ENCODE data around the gene CCDC134.

DNA sequence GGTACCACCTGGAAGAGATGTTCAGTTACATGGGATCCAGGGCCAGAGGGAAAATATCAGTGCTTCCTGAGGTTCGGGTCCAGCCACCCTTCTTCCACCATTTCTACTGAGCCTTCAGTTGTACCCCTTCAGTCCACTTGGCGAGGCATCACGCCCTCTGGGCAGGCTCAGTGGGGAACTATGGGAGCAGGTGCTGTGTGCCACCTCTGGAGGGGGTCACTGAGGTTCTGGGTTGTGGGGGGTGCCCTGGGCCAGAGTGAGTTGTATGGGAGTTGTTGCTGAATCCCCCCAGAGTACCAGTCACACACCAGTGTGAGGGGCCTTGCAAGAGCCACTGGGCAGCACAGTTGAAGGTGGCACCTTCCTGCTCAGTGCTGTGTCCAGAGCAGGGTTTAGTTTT is 29.7 kb downstream of the CCDC134 start:
- TF ChIP-seq, protein P1, sequence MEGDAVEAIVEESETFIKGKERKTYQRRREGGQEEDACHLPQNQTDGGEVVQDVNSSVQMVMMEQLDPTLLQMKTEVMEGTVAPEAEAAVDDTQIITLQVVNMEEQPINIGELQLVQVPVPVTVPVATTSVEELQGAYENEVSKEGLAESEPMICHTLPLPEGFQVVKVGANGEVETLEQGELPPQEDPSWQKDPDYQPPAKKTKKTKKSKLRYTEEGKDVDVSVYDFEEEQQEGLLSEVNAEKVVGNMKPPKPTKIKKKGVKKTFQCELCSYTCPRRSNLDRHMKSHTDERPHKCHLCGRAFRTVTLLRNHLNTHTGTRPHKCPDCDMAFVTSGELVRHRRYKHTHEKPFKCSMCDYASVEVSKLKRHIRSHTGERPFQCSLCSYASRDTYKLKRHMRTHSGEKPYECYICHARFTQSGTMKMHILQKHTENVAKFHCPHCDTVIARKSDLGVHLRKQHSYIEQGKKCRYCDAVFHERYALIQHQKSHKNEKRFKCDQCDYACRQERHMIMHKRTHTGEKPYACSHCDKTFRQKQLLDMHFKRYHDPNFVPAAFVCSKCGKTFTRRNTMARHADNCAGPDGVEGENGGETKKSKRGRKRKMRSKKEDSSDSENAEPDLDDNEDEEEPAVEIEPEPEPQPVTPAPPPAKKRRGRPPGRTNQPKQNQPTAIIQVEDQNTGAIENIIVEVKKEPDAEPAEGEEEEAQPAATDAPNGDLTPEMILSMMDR (IDR thresholded peaks at IDR 0.05; ENCODE audit: control extremely low read depth in 1 of 3, insufficient read depth in 1 of 3, low read depth in 1 of 3, low read length in 3 of 3) = peak; percentile 50 to 58 (median 55)
- TF ChIP-seq POLR2AphosphoS5 (IDR thresholded peaks at IDR 0.05; ENCODE audit: low read depth, low read length) (no peak), POLR2A (IDR thresholded peaks at IDR 0.05; ENCODE audit: control extremely low read depth in 1 of 2, low read depth in 2 of 2, low read length in 2 of 2) (no peak), EGR1 (IDR thresholded peaks at IDR 0.05; ENCODE audit: borderline replicate concordance, low read depth, low read length) (no peak), HDAC6 (IDR thresholded peaks at IDR 0.05; ENCODE audit: low read depth, low read length) (no peak), CREB1 (IDR thresholded peaks at IDR 0.05) (no peak), CBX8 (IDR thresholded peaks at IDR 0.05; ENCODE audit: borderline replicate concordance, low read depth, low read length) (no peak), CEBPB (IDR thresholded peaks at IDR 0.05; ENCODE audit: low read depth, low read length) (no peak), EZH2 (IDR thresholded peaks at IDR 0.05; ENCODE audit: low read depth, low read length, severe bottlenecking) (no peak)
- TF ChIP-seq, protein P2, sequence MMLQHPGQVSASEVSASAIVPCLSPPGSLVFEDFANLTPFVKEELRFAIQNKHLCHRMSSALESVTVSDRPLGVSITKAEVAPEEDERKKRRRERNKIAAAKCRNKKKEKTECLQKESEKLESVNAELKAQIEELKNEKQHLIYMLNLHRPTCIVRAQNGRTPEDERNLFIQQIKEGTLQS (IDR thresholded peaks at IDR 0.05; ENCODE audit: insufficient read depth, low read depth, low read length) = no peak
- TF ChIP-seq, protein P3, sequence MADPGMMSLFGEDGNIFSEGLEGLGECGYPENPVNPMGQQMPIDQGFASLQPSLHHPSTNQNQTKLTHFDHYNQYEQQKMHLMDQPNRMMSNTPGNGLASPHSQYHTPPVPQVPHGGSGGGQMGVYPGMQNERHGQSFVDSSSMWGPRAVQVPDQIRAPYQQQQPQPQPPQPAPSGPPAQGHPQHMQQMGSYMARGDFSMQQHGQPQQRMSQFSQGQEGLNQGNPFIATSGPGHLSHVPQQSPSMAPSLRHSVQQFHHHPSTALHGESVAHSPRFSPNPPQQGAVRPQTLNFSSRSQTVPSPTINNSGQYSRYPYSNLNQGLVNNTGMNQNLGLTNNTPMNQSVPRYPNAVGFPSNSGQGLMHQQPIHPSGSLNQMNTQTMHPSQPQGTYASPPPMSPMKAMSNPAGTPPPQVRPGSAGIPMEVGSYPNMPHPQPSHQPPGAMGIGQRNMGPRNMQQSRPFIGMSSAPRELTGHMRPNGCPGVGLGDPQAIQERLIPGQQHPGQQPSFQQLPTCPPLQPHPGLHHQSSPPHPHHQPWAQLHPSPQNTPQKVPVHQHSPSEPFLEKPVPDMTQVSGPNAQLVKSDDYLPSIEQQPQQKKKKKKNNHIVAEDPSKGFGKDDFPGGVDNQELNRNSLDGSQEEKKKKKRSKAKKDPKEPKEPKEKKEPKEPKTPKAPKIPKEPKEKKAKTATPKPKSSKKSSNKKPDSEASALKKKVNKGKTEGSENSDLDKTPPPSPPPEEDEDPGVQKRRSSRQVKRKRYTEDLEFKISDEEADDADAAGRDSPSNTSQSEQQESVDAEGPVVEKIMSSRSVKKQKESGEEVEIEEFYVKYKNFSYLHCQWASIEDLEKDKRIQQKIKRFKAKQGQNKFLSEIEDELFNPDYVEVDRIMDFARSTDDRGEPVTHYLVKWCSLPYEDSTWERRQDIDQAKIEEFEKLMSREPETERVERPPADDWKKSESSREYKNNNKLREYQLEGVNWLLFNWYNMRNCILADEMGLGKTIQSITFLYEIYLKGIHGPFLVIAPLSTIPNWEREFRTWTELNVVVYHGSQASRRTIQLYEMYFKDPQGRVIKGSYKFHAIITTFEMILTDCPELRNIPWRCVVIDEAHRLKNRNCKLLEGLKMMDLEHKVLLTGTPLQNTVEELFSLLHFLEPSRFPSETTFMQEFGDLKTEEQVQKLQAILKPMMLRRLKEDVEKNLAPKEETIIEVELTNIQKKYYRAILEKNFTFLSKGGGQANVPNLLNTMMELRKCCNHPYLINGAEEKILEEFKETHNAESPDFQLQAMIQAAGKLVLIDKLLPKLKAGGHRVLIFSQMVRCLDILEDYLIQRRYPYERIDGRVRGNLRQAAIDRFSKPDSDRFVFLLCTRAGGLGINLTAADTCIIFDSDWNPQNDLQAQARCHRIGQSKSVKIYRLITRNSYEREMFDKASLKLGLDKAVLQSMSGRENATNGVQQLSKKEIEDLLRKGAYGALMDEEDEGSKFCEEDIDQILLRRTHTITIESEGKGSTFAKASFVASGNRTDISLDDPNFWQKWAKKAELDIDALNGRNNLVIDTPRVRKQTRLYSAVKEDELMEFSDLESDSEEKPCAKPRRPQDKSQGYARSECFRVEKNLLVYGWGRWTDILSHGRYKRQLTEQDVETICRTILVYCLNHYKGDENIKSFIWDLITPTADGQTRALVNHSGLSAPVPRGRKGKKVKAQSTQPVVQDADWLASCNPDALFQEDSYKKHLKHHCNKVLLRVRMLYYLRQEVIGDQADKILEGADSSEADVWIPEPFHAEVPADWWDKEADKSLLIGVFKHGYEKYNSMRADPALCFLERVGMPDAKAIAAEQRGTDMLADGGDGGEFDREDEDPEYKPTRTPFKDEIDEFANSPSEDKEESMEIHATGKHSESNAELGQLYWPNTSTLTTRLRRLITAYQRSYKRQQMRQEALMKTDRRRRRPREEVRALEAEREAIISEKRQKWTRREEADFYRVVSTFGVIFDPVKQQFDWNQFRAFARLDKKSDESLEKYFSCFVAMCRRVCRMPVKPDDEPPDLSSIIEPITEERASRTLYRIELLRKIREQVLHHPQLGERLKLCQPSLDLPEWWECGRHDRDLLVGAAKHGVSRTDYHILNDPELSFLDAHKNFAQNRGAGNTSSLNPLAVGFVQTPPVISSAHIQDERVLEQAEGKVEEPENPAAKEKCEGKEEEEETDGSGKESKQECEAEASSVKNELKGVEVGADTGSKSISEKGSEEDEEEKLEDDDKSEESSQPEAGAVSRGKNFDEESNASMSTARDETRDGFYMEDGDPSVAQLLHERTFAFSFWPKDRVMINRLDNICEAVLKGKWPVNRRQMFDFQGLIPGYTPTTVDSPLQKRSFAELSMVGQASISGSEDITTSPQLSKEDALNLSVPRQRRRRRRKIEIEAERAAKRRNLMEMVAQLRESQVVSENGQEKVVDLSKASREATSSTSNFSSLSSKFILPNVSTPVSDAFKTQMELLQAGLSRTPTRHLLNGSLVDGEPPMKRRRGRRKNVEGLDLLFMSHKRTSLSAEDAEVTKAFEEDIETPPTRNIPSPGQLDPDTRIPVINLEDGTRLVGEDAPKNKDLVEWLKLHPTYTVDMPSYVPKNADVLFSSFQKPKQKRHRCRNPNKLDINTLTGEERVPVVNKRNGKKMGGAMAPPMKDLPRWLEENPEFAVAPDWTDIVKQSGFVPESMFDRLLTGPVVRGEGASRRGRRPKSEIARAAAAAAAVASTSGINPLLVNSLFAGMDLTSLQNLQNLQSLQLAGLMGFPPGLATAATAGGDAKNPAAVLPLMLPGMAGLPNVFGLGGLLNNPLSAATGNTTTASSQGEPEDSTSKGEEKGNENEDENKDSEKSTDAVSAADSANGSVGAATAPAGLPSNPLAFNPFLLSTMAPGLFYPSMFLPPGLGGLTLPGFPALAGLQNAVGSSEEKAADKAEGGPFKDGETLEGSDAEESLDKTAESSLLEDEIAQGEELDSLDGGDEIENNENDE (IDR thresholded peaks at IDR 0.05; ENCODE audit: insufficient replicate concordance, low read length) = no peak

All from H1 (cell line).